ENCODE results near the gene CCSAP. TPM values are rescaled to one million over a fixed set of nuclear protein-coding genes. Genes with fewer than 3 reads are reported as not detected.

CCSAP gene
- total and polyA plus RNA-seq, 2 of the 13 experiments (the other 11 are each of a cell fraction or from before 2014, with no cell fraction given), result 3.7 to 9.0 TPM

DNA sequence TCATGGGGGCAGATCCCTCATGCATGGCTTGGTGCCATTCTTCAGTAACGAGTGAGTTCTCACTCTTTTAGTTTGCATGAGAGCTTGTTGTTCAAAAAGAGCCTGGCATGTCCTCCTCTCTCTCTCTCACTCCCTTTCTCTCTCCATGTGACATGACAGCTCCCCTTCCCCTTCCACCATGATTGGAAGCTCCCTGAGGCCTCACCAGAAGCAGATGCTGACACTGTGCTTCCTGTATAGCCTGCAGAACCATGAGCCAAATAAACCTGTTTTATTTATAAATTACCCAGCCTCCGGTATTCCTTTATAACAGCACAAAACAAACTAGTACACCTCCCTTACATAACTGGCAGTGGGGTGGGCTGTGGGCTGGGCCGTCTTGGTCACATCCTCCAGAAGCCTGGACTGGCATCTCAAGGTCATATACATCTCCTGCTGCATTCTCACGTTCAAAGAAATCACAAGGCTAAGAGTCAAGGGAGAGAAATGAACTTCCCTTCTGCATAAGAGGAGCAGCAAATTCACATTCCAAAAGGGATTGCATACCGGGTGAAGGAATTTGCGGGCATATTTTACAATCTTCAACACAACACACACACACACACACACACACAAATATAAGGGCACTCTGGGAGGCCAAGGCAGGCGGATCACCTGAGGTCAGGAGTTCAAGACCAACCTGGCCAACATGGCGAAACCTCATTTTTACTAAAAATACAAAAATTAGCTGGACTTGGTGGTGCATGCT is 2.3 kb upstream of the CCSAP start (continued):
- no peak for TF ChIP-seq ZBTB20 (CRISPR knock-in tag; IDR thresholded peaks at IDR 0.05; ENCODE audit: borderline replicate concordance, low read depth)

DNA sequence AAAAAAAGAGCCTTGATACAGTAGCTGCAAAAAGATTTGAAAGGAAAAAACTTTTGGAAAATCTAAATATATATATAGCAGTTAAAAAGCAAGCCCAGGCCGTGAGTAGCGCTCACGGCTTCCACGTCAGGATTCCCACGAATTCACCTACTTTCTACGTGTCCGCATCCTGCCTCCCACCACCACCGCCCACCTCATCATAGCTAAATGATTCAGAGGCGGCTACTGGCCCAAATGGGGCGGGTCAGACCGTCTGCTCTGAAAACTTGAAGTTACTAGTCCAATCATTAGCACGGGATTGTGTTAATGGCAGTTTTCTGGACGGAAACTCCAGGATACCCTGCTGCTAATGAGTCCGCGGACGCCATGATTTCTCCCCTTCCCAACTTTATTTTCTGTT is 1.3 kb upstream of the CCSAP start:
- CTCF ChIA-PET (ENCODE audit: low intra/inter-chr PET ratio, low total read pairs), result no interaction called here
- peak overlapping the region; percentile 38 for H3K4me2 ChIP-seq (ENCODE audit: low read depth, low read length)

More for the DNA sequence above, 1.3 kb upstream of the CCSAP start:
- Histone ChIP-seq H3K79me2 (ENCODE audit: insufficient read depth, low read length) (peaks cover 26% of the 10 kb centered on the region), H3K27ac (ENCODE audit: extremely low read length, insufficient read depth, low read length) (no peak overlapping the region), H2AFZ (ENCODE audit: low read length) (no peak overlapping the region), H3K4me1 (ENCODE audit: insufficient read depth, low read length) (peaks cover 50% of the 10 kb centered on the region), H4K20me1 (ENCODE audit: insufficient read depth, low read length) (no peaks in the 10 kb centered on the region), H3K36me3 (replicated peaks in 1 of 2; ENCODE audit: control insufficient read depth in 1 of 2, insufficient read depth in 2 of 2, low read length in 2 of 2) (no peaks in the 10 kb centered on the region), H3K9ac (ENCODE audit: insufficient read depth, low read depth, low read length) (no peak overlapping the region), H3K4me3 (replicated peaks in 1 of 3; ENCODE audit: insufficient read depth in 1 of 3, low read depth in 2 of 3, low read length in 3 of 3) (peak overlapping the region in 1 of 3 experiments; percentile 83; a peak in 1 of 6 replicates), H3K27me3 (ENCODE audit: control insufficient read depth in 1 of 2, insufficient read depth in 2 of 2, low read length in 2 of 2) (peaks cover 0 to 6% of the 10 kb centered on the region in 2 experiments; a peak in 1 of 5 replicates), H3K9me3 (ENCODE audit: low read length) (no peaks in the 10 kb centered on the region)
- WGBS (ENCODE audit: low lambda C conversion rate), result 85% methylated on average over 16 of the region's 16 CpGs
- in situ Hi-C loops (cut with HindIII; ENCODE audit: extremely low pct_ligation_motif_present, low pct_unique_long_range_greater_than_20kb) (no loop called here), intact Hi-C loops (cut with micrococcal nuclease; ENCODE audit: unreplicated experiment) (loop anchor here (5.0 to 10.0 kb wide), 3 partner anchors 63 to 141 kb away; no protein-coding TSS in a partner anchor)
- DNase-seq (ENCODE audit: low spot score) (no peak), FAIRE-seq (no peak), ATAC-seq (no peak)
- BruUV-seq (replicated peaks), result no TSS peak
- TF ChIP-seq ZFP62 (CRISPR knock-in tag; IDR thresholded peaks at IDR 0.05) (no peak), NFE2L1 (CRISPR knock-in tag; IDR thresholded peaks at IDR 0.05; ENCODE audit: borderline replicate concordance) (no peak), SALL2 (CRISPR knock-in tag; IDR thresholded peaks at IDR 0.05) (no peak), MZF1 (CRISPR knock-in tag; IDR thresholded peaks at IDR 0.05; ENCODE audit: borderline replicate concordance) (no peak), SAFB2 (CRISPR knock-in tag; IDR thresholded peaks at IDR 0.05; ENCODE audit: borderline replicate concordance, low read depth) (no peak)
- TF ChIP-seq, protein P1, sequence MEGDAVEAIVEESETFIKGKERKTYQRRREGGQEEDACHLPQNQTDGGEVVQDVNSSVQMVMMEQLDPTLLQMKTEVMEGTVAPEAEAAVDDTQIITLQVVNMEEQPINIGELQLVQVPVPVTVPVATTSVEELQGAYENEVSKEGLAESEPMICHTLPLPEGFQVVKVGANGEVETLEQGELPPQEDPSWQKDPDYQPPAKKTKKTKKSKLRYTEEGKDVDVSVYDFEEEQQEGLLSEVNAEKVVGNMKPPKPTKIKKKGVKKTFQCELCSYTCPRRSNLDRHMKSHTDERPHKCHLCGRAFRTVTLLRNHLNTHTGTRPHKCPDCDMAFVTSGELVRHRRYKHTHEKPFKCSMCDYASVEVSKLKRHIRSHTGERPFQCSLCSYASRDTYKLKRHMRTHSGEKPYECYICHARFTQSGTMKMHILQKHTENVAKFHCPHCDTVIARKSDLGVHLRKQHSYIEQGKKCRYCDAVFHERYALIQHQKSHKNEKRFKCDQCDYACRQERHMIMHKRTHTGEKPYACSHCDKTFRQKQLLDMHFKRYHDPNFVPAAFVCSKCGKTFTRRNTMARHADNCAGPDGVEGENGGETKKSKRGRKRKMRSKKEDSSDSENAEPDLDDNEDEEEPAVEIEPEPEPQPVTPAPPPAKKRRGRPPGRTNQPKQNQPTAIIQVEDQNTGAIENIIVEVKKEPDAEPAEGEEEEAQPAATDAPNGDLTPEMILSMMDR (CRISPR knock-in tag; IDR thresholded peaks at IDR 0.05), result no peak
- TF ChIP-seq, protein P2, sequence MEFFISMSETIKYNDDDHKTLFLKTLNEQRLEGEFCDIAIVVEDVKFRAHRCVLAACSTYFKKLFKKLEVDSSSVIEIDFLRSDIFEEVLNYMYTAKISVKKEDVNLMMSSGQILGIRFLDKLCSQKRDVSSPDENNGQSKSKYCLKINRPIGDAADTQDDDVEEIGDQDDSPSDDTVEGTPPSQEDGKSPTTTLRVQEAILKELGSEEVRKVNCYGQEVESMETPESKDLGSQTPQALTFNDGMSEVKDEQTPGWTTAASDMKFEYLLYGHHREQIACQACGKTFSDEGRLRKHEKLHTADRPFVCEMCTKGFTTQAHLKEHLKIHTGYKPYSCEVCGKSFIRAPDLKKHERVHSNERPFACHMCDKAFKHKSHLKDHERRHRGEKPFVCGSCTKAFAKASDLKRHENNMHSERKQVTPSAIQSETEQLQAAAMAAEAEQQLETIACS (CRISPR knock-in tag; IDR thresholded peaks at IDR 0.05), result no peak
- POLR2A ChIA-PET, result interaction anchor here (2.8 kb wide), 1 partner anchor 73 kb away, joined by 9 read pairs; the partner anchor contains the start of gene RAB4A
